HUES48 (cell line): Measurements from ENCODE around the gene FSTL4.

ENCODE experiments used
- H3K27ac ChIP-seq: one replicate; pipeline ENCODE4 v1.7.0; 2013; ENCODE audit warnings: low read depth, low read length, inconsistent platforms
- H3K27me3 ChIP-seq: 2 replicates; pipeline ENCODE4 v1.6.1; 2013; ENCODE audit warnings: mild to moderate bottlenecking, low read length; ENCODE audit not compliant: control insufficient read depth, insufficient read depth
- H3K36me3 ChIP-seq: 2 replicates; pipeline ENCODE4 v1.6.1; 2013; ENCODE audit warnings: low read length; ENCODE audit not compliant: control insufficient read depth, insufficient read depth
- H3K4me1 ChIP-seq: 2 replicates; pipeline ENCODE4 v1.6.1; 2013; ENCODE audit warnings: mild to moderate bottlenecking, low read length; ENCODE audit not compliant: control insufficient read depth, insufficient read depth
- H3K4me3 ChIP-seq: 2 replicates; pipeline ENCODE4 v1.5.1; 2013; ENCODE audit warnings: mild to moderate bottlenecking, low read depth, low read length
- H3K9ac ChIP-seq: 2 replicates; pipeline ENCODE4 v1.6.1; 2013; ENCODE audit warnings: mild to moderate bottlenecking, low read depth, low read length, moderate library complexity
- H3K9me3 ChIP-seq: 2 replicates; pipeline ENCODE4 v1.6.1; 2013; ENCODE audit warnings: low read length; ENCODE audit not compliant: control insufficient read depth, insufficient read depth

The FSTL4 gene

DNA sequence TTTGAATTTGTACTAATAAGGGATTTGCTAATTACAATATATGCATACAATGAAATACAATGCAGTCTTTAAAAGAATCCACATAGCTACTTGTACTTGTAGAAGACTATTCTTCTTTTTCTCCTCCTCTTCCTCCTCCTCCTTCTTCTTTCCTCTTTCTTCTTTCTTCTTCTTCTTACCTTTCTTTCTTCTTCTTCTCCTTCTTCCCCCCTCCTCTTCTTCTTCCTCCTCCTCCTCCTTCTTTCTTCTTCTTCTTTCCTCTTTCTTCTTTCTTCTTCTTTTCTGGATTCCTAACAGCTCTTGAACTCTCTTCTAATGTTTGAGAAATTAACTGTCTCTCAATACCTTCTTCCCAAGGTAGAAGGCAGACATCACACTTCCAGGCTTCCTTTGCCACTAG, 29.3 kb upstream of the FSTL4 start:
- no peaks in the 10 kb centered on the region for H3K9me3 ChIP-seq
- H3K9ac ChIP-seq: no peak overlapping the region
- H3K4me3 ChIP-seq: no peak overlapping the region
- no peaks in the 10 kb centered on the region for H3K36me3 ChIP-seq
- H3K27ac ChIP-seq: no peak overlapping the region
- no peaks in the 10 kb centered on the region for H3K4me1 ChIP-seq
- no peaks in the 10 kb centered on the region for H3K27me3 ChIP-seq

DNA sequence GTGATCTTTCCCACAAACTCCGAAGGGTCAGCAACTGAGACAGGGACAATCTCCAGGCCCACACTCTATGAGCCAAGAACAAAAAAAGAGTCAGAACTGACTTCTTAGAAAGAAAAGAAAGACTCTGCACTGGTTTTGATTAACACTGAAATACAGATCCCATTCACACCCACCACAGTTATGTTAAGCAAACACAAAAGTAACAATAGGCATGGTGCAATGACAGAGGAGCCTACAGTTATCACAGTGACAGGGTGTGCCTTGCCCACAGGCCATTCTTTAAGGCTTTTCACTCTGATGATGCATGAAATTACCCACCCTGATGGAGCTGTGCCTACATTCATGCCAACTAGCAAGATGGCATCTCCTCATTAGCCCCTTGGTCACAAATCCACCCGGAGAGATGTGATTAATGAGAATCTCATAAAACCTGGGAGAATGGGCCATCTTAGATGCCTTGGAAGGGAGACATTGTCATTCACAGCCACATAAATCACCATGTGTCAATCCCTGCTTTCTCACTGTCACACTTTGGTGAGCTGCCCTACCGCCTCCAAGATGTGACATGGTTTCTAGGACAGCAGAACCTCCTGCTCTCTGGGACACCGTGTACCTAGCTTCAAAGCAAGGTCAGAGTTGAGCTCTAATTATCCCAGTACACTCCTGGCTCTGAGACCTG, 27.6 kb upstream of the FSTL4 start:
- no peaks in the 10 kb centered on the region for H3K27me3 ChIP-seq
- no peaks in the 10 kb centered on the region for H3K4me1 ChIP-seq
- no peak overlapping the region for H3K27ac ChIP-seq
- H3K9ac ChIP-seq: no peak overlapping the region
- no peaks in the 10 kb centered on the region for H3K36me3 ChIP-seq
- H3K4me3 ChIP-seq: no peak overlapping the region
- no peaks in the 10 kb centered on the region for H3K9me3 ChIP-seq

DNA sequence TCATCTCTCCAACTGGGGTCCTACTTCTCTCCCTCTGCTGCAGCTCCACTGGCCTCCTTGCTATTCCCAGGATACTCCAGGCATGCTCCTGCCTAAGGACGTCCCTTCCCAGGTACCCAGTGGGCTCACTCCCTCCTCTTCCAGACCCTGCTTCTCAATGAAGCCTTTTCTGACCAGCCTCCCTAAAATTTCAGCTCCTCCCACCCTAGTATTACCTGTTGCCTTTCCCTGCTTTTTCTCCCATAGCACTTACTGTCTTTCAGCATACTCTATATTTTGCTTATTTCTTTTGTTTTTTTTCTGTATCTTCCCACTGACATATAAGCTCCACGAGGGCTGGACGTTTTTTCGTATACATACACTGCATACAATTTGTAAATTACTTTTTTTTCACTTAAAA, 26.1 kb upstream of the FSTL4 start:
- H3K9ac ChIP-seq: no peak overlapping the region
- no peaks in the 10 kb centered on the region for H3K9me3 ChIP-seq
- H3K27me3 ChIP-seq: no peaks in the 10 kb centered on the region
- no peaks in the 10 kb centered on the region for H3K4me1 ChIP-seq
- no peak overlapping the region for H3K27ac ChIP-seq
- no peaks in the 10 kb centered on the region for H3K36me3 ChIP-seq
- no peak overlapping the region for H3K4me3 ChIP-seq

DNA sequence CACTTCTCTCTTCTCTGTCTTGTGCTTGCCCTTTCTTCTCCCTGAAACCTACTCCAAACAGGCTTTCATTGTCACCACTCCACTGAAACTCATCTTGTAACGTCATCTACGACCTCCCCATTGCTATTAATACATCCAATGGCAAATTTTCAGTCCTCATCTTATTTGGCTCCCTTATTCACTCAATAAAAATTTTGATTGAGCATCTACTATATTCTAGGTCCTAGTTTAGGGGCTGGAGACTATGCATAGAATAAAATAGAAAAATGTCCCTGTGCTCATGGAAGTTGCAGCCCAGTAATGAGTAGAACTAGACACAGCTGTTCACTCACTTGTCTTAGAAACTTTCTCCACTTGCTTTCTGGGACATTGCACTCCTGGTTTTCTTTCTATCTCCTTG, 24.9 kb upstream of the FSTL4 start:
- H3K9me3 ChIP-seq: no peaks in the 10 kb centered on the region
- H3K27me3 ChIP-seq: no peaks in the 10 kb centered on the region
- H3K9ac ChIP-seq: no peak overlapping the region
- no peak overlapping the region for H3K4me3 ChIP-seq
- no peak overlapping the region for H3K27ac ChIP-seq
- no peaks in the 10 kb centered on the region for H3K4me1 ChIP-seq
- no peaks in the 10 kb centered on the region for H3K36me3 ChIP-seq

DNA sequence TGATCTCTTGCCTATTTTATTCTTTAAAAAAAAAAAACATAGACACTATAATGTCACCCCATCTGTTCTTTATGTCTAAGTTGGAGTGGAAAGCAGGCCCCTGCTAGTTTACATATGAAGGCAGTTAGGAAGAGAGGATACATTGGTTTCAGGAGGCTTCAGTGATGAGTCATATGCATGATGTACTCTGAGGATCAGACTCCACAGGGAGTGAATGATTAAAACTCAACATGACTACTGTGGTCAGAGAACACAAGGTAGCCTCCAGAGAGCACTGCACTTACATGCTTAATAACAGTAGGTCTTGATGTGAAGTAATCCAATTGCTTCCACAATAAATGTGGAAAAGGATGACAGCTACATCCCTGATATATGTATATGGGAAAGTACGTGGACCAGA, 22.7 kb upstream of the FSTL4 start:
- Histone ChIP-seq H3K27me3 (no peaks in the 10 kb centered on the region), H3K4me1 (no peaks in the 10 kb centered on the region), H3K9ac (no peak overlapping the region), H3K36me3 (no peaks in the 10 kb centered on the region), H3K27ac (no peak overlapping the region), H3K4me3 (no peak overlapping the region), H3K9me3 (no peaks in the 10 kb centered on the region)

DNA sequence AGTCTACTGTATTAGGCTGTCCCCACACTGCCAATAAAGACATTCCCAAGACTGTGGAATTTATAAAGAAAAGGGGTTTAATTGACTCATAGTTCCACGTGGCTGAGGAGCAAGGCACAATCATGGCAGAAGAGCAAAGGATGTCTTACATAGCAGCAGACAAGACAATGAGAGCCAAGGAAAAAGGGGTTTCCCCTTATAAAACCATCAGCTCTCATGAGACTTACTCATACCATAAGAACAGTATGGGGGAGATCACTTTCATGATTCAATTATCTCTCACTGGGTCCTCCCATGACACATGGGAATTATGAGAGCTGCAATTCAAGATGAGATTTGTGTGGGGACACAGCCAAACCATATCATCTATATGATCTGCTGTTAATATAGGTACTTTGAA, 14.8 kb upstream of the FSTL4 start:
- H3K4me3 ChIP-seq: no peak overlapping the region
- no peaks in the 10 kb centered on the region for H3K9me3 ChIP-seq
- no peaks in the 10 kb centered on the region for H3K4me1 ChIP-seq
- H3K9ac ChIP-seq: no peak overlapping the region
- H3K27ac ChIP-seq: no peak overlapping the region
- no peaks in the 10 kb centered on the region for H3K27me3 ChIP-seq
- no peaks in the 10 kb centered on the region for H3K36me3 ChIP-seq

DNA sequence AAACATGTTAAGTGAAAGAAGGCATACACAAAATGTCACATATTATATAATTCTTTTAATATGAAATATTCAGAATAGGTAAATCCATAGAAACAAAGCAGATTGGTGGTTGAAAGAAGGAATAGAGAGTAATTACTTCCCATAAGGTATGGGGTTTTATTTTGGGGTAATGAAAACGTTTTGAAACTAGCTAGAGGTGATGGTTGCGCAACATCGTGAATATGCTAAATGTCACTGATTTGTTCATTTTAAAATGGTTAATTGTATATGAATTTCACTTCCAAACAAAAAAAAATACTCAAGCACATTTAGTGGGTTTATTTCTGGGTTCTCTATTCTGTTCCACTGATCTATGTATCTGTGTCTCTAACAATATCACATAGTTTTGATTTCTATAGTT, 12.0 kb upstream of the FSTL4 start:
- no peaks in the 10 kb centered on the region for H3K4me1 ChIP-seq

DNA sequence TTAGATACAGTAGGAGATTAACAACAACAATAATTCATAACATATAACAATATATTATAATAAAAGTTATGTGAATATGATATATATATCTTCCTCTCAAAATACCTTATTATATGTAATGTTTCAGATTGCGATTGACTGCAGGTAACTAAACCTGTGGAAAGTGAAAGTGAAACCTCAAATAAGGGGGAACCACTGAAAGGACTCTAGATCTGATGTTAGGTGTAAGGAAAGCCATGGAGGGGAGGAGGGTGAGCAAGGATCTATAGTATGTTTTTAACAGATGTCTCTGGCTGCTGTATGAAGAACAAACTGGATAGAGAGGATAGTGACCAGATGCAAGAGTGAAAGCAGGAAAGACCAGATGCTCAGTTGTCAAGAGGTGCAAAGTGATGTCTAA, 5.8 kb upstream of the FSTL4 start:
- Histone ChIP-seq H3K36me3 (no peaks in the 10 kb centered on the region), H3K9me3 (no peaks in the 10 kb centered on the region), H3K9ac (no peak overlapping the region), H3K27me3 (peaks cover 22% of the 10 kb centered on the region), H3K4me3 (no peak overlapping the region), H3K4me1 (no peaks in the 10 kb centered on the region), H3K27ac (no peak overlapping the region)

More for the DNA sequence above, 12.0 kb upstream of the FSTL4 start:
- H3K4me3 ChIP-seq: no peak overlapping the region
- H3K9me3 ChIP-seq: no peaks in the 10 kb centered on the region
- H3K27me3 ChIP-seq: no peaks in the 10 kb centered on the region
- no peak overlapping the region for H3K9ac ChIP-seq
- H3K36me3 ChIP-seq: no peaks in the 10 kb centered on the region
- H3K27ac ChIP-seq: no peak overlapping the region

DNA sequence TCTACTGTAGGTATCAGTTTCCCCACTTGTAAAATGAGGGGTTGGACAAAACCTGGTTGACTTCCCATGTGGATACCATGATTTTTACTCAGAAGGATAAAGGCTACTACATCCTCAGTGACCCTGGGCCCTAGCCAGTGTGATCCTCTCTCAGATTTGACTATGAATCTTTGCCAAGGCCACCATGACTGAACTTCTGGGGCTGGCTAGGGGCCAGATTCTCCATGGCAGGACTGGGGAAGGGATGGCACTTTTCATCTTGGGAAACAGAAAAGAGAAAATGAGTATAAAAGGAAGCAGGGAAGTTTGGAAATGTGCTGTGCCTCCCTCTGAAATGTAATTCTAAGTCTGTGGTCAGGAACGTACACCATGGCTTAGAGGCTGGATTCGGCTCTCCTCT, 1.4 kb upstream of the FSTL4 start:
- no peak overlapping the region for H3K9ac ChIP-seq
- peaks cover 11% of the 10 kb centered on the region for H3K4me1 ChIP-seq
- no peaks in the 10 kb centered on the region for H3K9me3 ChIP-seq
- H3K27ac ChIP-seq: no peak overlapping the region
- H3K36me3 ChIP-seq: no peaks in the 10 kb centered on the region
- H3K4me3 ChIP-seq: no peak overlapping the region
- H3K27me3 ChIP-seq: peaks cover 63% of the 10 kb centered on the region

DNA sequence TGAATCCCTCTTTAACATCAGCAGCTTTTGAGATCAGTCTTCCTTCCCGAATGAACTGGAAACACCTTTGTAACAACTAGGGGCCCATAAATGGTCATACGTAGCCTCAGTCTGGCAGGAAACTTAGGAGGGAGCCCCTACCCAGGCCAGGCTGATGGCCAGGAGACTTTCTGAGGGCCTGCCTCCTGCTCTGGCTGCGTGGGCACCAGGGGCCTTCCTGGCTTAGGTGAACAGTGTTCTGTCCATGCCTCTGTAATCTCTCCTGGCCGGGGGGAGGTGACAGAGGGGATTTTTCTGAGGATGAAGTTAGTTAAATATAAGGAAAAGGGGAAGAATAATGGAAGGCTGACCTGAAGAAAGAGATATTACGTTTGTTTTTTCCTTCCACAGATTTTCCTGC, 843 bp upstream of the FSTL4 start:
- H3K9me3 ChIP-seq: no peaks in the 10 kb centered on the region
- peaks cover 11% of the 10 kb centered on the region for H3K4me1 ChIP-seq
- no peak overlapping the region for H3K27ac ChIP-seq
- H3K27me3 ChIP-seq: peaks cover 63% of the 10 kb centered on the region
- no peak overlapping the region for H3K9ac ChIP-seq
- no peaks in the 10 kb centered on the region for H3K36me3 ChIP-seq
- no peak overlapping the region; the same call in 1 of the 2 replicates for H3K4me3 ChIP-seq

DNA sequence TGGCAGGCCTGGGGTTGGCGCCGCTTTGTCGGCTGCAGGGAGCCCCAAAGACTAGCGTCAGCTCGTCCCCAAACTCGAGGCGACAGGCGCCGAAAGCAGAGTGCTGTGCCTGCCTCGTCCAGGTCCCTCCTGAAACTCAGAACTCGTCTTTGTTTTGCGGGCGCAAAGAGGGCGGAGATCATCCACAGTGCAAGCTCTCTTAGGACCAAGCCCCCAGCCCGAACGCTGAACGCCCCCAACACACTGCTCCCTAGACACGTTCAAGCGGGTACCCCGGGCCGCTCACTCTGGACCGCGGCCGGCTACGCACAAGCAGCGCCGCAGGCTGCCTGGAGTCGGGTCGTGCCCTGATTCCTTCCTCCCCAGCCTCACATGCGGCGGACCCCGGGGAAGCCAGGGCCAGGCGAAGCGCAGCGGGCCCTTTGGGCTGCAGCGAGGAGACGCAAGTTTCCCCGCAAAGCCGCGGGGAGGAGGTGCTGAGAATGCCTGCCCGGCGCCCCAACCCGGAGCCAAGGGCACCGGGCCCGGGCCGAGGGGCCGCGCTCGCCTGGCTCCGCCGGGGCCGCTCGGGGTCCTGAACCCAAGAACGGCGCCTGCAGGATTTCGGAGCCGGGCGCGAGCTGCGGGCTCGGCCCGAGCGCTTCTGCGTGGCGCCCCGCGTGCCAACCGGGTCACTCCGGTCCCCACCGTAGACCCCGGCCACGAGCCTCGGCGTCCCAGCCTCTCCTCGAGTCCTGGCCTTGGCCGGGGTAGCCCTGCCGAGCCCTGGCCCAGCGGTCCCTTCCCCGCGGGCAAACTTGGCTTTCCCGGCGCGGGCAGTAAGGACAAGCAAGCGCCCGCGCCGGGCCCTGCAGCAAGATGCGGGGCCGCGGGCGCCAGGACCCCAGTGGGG, 738 bp downstream of the FSTL4 start:
- peaks cover 63% of the 10 kb centered on the region for H3K27me3 ChIP-seq
- H3K9ac ChIP-seq: no peak overlapping the region
- peaks cover 11% of the 10 kb centered on the region for H3K4me1 ChIP-seq
- no peak overlapping the region for H3K27ac ChIP-seq
- H3K36me3 ChIP-seq: no peaks in the 10 kb centered on the region
- H3K4me3 ChIP-seq: peak overlapping the region; percentile 62
- H3K9me3 ChIP-seq: no peaks in the 10 kb centered on the region
